HEK293 (cell line): ENCODE measurements around the gene HSD17B4.
"Not testable (repeated sequence)": the region's sequence is repeated elsewhere in the genome, so short reads cannot be mapped to it uniquely, and the experiment has no call there.

Source experiments
- CTCF ChIP-seq: fragments of 450-650 bp; formaldehyde crosslinking; IDR thresholded peaks from 2 replicates; pipeline ENCODE4 v1.5.1; 2016; ENCODE audit warnings: missing biosample characterization, missing genetic modification characterization
- KLF16 ChIP-seq: fragments of 450-650 bp; formaldehyde crosslinking; IDR thresholded peaks from 2 replicates; pipeline ENCODE4 v1.5.1; 2017; ENCODE audit warnings: missing biosample characterization, missing genetic modification characterization
- REST ChIP-seq: fragments of 450-650 bp; formaldehyde crosslinking; IDR thresholded peaks from 2 replicates; pipeline ENCODE4 v1.5.1; 2016; ENCODE audit warnings: missing biosample characterization, missing genetic modification characterization
- TRIM28 ChIP-seq: IDR thresholded peaks from 2 replicates; pipeline ENCODE4 v1.6.1; 2011; ENCODE audit warnings: low read length, control low read depth, borderline replicate concordance
- ZBTB8A ChIP-seq: fragments of 450-650 bp; formaldehyde crosslinking; IDR thresholded peaks from 2 replicates; pipeline ENCODE4 v1.5.1; 2016; ENCODE audit warnings: missing biosample characterization, missing genetic modification characterization
- ZFP3 ChIP-seq: fragments of 450-650 bp; formaldehyde crosslinking; IDR thresholded peaks from 2 replicates; pipeline ENCODE4 v1.5.1; 2016; ENCODE audit warnings: low read depth, missing biosample characterization, missing genetic modification characterization
- ZNF133 ChIP-seq: fragments of 450-650 bp; formaldehyde crosslinking; IDR thresholded peaks from 2 replicates; pipeline ENCODE4 v1.5.1; 2016; ENCODE audit warnings: missing biosample characterization, missing genetic modification characterization
- ZNF146 ChIP-seq: fragments of 450-650 bp; formaldehyde crosslinking; IDR thresholded peaks from 2 replicates; pipeline ENCODE4 v1.5.1; 2016; ENCODE audit warnings: missing biosample characterization, missing genetic modification characterization
- ZNF266 ChIP-seq: fragments of 450-650 bp; formaldehyde crosslinking; IDR thresholded peaks from 2 replicates; pipeline ENCODE4 v1.5.1; 2016; ENCODE audit warnings: missing biosample characterization, missing genetic modification characterization, low read depth
- ZNF274 ChIP-seq, 2 experiments: fragments of 200-500 bp in 1 of 2; fragments of 450-650 bp in 1 of 2; sonication (Bioruptor generic) in 1 of 2; formaldehyde crosslinking in 1 of 2; IDR thresholded peaks; 2 replicates each; pipeline versions ENCODE4 v1.5.1 to v1.6.1; 2014 to 2016; ENCODE audit warnings: borderline replicate concordance in 1 of 2, inconsistent platforms in 1 of 2, low read length in 1 of 2, missing biosample characterization in 1 of 2, missing genetic modification characterization in 1 of 2

GRCh38 chr5:119450627-119451026 is 1.7 kb upstream of the HSD17B4 start:
- not testable (repeated sequence) for TF ChIP-seq ZNF133 (tag by site-specific recombination); CTCF; ZFP3 (tag by site-specific recombination); TRIM28; ZBTB8A (tag by site-specific recombination); KLF16 (tag by site-specific recombination); ZNF274 (IDR thresholded peaks at IDR 0.05; ENCODE audit: low read length); ZNF274 (tag by site-specific recombination; IDR thresholded peaks at IDR 0.05; ENCODE audit: borderline replicate concordance); ZNF266 (tag by site-specific recombination); ZNF146; REST (tag by site-specific recombination)
